M059J (cell line): ENCODE measurements around the gene TLE1. TPM values are rescaled to one million over a fixed set of nuclear protein-coding genes. Genes with fewer than 3 reads are reported as not detected.
"Not testable (repeated sequence)": the region's sequence is repeated elsewhere in the genome, so short reads cannot be mapped to it uniquely, and the experiment has no call there.

Experiments used
- DNase-seq: peaks from one replicate; pipeline ENCODE4 v3.0.0-alpha.2; 2012; ENCODE audit warnings: low read depth
- total RNA-seq: library from RNA; depleted of rRNA; stranded (reverse); fragments of >200 nt; shearing (Covaris generic); gene quantifications from 2 replicates; pipeline ENCODE4 v1.2.3, GENCODE V29; 2014

The TLE1 gene
- total RNA-seq, 1 experiment from 2014 or later: 21.9 TPM

DNA sequence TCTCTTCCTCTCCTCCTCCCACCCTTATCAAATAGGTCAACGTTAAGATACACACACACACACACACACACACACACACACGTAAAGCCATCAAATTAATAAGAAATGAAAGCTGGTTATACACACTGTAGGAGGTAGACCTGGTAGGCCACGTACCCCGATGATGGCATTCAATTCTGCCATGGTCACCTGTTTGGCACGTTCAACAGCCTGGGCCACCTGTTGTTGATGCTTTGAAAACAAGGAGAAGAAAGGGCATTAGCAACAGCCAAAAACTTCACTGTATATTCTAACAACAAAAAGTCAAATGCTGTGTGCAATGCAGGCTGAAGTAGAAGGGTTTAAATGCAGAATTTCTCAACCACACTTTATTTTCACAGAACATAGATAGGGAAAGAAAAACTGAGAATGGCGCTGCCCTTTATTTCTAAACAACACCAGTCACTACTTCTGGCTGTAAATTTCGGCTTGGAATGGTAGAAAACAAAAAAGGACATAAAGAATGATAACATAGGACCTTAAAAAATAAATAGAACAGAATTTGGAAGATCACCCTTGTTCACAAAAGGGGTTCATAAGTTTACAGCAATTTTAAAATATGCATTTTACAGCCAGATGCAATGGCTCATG lies 37.2 kb downstream of the TLE1 start:
- no peak for DNase-seq

DNA sequence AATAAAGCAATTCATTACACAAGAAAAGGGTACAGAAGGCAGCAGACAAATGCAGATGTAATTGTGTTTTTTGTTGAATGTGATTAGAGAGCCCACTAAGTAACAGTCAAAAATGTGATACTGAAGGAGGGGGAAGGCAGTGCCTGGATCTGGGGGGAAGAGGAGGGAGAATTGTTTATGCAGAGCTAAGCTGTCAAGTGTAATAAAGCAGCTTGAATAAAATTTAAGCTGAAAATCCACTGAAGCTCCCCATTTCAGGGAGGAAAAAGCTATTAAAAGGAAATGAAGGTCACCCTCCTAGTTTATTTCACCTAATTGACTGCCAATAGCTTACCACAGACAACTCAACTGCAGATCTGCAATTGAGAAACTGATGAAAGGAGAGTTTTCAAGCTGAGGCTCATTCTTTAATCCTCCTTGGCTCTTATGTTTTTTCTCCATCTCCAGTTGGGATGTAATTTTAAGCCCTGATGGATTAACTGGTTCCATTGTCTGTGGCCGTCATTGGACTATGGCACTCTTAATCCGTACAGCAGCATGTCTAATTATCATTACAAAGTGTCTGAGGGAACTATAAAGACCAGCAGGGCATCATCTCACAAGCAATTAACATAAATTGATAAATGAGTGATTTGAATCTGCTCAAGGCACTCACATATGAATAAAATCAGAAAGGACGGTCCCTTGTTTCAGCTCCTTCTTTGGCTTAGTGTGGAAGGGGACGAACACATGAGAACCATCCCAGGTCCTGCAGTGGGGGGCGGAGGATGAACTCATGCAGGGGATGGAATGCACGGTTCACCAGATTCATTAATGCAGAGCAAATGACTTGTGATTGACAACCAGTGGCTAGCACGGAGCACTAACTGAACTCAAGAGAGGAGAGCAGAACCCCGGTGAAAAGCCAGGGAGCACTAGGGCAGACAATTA lies 38.5 kb downstream of the TLE1 start:
- DNase-seq: no peak

- no peak for DNase-seq
These were observed 39.7 kb downstream of the TLE1 start for GRCh38 chr9:81649475-81650240.

DNA sequence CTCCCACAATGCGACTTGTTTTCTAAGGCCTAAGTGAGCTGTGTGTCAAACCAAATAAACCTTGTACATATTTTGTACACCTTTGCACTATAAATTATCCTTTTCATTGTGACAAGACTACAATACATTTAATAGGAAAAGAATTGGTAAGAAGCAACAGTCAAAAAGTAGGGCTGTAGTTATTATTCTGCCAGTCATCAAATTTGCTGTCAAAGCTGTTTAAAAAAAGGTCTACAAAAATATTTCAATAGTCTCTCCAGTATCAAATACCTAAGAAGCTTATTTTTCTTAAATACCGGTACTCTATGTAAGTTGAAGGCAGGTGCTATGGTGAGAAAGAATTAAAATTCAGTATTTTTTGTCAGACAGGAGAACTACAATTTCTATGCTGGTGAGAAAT lies 40.5 kb downstream of the TLE1 start:
- DNase-seq: no peak

DNA sequence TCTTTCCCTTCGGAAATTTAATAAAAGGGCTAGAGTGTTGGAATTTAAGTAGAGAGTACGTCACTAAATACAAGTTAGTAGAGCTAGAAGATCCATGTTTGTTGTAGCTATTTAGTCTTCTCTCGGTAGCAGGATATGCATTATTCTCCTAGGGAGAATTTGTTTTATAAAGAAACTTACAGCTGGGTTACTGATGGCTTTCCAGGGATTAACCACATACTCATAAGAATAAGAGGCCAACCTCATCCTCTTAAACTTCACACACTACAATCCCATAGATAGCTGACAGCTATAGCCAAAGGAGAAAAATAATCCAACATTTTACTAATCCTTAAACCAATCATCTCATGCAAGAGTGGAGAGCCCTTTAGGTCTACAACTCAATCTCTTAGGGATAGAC lies 43.0 kb downstream of the TLE1 start:
- no peak for DNase-seq

GRCh38 chr9:81644513-81644912 lies 44.8 kb downstream of the TLE1 start:
- DNase-seq: not testable (repeated sequence)

DNA sequence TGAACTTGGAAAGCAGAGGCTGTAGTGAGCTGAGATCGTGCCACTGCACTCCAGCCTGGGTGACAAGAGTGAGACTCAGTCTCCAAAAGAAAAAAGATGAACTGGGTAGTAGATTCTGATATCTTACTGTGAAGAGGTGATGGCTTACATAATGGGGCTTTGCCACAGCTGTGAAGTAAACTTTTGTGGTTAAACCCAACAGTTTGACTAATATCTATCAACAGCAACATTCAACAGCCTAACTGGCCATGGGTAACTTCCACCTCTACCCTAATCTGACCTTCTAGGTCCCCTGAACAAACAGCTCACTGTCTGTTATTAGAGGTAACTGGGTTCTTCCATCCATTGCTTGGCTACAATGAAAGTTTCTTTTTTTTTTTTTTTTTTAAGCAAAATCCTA lies 52.1 kb downstream of the TLE1 start:
- DNase-seq: peak; percentile 27

DNA sequence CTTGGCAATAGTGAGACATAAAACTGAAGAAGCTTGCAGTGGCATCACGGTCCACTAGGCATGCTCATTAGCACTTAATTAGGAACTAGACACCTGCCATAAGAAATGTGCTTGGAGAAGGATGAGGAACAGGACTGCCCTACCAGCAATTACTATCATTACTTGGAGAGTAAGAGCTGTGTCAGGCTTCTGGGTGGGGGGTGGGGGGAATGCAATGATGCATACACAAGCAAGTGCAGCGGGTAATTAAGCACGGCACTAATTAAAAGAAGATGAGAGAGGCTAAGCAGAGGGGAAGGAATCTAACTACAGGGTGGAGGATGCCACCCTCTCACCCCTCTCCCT lies 53.1 kb downstream of the TLE1 start:
- no peak for DNase-seq

DNA sequence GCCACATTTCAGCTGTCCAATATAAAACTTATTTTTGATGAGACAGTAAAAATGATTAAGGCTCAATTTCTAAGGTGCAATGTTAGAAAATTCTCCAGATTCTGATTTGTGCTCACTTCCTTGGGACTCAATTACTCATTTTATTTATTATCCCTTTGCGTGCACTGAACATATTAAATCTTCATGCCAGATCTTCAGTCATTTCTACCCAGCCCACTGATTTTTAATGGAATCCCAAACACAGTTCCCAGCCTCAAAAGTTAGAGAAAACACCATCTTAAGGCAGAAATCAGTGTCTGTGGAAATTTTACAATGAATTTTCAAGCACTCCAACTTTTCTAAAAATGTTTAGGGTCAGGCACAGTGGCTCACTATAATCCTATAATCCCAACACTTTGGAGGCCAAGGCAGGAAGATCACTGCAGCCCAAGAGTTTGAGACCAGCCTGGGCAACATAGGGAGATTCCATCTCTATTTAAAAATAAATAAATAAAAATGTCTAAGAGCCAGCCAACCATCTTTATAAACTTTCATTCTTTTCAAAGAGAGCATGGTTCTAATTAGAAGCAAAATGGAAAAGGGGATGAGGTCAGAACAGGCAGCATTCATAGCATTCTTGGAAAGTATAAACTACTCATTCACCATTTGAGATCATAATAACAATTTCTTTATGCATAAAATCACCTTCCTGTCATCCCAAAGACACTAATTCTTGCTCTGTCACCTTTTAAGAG lies 53.7 kb downstream of the TLE1 start:
- DNase-seq: peak; percentile 22

DNA sequence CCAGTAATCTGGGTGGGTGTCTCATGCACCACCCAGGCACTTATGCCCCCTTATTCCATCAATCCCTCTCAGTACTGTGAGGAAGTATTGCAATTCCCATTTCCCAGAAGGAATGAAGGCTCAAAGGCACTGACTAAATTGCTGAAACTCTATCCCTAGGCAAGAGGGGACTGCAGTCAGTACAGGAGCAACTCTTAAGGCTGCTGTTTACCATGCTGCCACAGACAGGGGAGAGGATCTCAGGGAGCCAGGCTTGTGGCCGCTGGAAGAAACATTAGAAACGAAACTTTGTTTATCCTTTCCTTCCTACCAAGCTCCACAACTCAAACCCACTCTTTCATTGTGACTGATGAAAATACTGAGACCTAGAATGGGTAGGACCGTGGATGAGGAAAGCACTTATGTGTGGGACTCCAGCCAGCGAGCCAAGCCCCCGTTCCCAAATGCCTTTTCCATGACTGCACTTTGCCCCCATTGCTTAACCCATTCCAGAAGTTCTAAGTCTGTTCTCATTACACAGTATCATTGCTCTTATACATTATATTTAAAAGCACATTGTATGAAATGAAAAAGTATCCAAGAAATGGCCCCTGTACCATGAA lies 54.3 kb downstream of the TLE1 start:
- no peak for DNase-seq

DNA sequence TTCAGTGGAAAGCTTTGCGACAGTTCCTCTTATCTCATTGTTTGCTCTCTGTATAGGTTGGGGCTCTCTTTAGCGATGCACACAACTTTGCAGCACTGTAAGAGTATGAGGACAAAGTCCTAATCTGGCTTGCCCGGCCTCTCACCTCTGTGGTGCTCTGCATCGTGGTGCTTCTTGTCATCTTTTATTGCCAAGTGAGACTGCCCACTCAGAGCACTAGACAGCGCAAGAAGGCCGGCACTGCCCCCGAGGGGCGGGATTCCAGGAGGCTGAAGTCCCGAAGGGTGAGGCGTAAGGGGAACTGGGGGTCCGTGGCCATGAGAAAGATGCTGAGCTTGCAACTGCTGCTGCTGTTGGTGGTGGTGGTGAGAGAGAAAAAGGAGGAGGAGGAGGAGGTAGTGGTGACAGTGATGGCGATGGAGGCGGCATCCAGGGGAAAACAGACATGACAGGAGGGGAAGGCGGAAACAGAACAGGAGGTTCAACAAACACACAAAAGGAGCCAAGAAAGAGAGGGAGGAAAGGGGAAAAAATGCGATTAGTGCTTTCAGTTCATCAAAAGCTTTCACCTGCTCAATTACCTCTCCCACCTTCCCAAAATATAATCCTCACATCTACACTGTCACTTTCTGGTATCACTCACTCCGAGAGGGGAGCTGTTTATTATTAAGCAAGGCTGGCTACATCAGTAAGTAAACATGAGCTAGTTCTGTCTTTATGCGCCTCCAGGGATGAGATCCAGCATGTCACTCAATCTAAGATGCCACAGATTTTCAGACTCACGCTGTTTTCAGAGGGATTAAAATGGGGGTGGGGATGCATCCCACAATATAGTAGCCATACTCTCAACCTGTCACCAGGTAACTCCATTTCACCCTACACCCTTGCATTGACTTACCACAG lies 55.1 kb downstream of the TLE1 start:
- no peak for DNase-seq

DNA sequence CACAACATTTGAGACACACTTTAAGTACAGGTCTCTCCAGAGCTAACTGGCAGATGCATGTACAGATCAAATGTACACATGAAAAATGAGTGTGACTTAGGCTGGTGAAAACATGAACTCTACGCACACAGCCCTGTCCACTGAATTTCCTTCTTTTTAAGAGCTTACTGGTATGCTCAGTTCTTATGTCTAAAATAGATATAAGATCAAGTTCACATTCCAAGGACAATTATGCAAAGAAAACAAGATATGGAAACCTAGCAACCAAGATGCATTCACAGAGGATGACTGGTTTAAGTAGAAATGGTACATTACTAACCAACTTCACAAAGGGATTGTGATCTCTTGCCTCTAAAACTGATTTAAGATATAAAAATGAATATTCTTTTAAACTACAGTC lies 56.7 kb downstream of the TLE1 start:
- DNase-seq: peak; percentile 67

DNA sequence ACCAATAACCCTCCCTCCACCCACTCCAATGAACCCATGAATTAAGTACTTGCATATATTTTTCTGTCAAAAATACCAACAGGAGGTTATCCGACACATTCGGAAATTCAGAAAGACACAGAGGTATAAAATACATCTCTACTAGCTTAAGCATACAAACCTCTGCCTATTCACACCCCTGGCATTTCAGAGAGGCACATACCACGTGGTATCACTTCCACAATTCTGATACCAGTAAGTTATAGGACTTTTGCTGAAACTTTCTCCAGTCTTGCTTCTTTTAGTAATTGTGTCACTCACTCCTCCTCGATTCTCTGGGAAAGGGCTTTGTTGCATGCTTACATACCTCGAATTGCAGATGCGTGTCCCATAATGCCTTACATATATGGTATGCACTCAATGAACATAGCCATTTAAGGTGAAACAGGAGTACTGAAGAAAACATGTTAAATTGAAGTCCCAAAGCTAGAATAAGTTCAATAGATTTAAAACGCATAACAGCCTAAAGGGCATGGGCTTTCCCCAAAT lies 58.1 kb downstream of the TLE1 start:
- DNase-seq: no peak

GRCh38 chr9:81629440-81629839 lies 59.9 kb downstream of the TLE1 start:
- no peak for DNase-seq

- no peak for DNase-seq
These were observed 60.5 kb downstream of the TLE1 start for GRCh38 chr9:81628897-81629296.

- peak; percentile 15 for DNase-seq
These were observed 61.9 kb downstream of the TLE1 start for GRCh38 chr9:81627481-81627880.

DNA sequence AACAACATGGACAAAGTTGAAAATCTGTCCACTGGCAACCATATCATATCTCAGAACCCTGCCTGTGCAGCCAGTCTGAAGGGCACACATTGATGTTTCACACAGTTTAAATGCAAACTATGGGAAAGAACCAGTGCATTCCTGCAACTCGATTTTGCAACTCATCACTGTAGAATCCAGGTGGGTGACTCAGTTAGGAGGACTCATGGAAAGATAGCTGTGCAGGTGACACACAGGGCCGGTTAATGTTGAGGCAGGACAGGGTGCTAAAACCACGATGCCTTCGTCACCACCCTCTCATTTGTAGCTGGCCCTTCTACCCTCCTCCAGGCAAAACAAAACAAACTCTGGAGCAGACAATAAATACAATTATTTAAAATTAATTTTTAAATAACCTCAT lies 62.8 kb downstream of the TLE1 start:
- peak; percentile 75 for DNase-seq

DNA sequence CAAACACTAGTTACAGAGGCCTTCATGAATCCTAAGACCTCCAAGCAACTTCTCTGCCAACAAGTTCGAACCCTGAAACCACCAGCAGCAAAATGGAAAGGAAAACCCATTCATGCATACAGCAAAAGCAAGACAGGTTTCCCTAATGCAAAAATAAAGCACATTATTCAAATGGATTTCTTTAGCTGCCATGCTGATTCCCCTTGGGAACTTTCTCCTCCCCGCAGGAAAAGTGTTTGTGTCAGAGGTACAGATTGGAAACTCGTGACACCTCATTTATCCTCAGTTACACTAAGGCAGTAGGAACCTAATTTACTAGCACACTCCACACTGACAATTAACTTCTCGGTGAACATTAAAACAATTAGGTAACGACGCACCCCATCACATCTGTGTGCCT lies 63.4 kb downstream of the TLE1 start:
- DNase-seq: no peak

GRCh38 chr9:81623778-81624177 lies 65.6 kb downstream of the TLE1 start:
- no peak for DNase-seq
